ENCODE measurements around the gene SLC16A10. TPM values are rescaled to one million over a fixed set of nuclear protein-coding genes. Genes with fewer than 3 reads are reported as not detected.

Gene SLC16A10
- total RNA-seq, 1 experiment from 2014 or later, result 0.05 TPM

DNA sequence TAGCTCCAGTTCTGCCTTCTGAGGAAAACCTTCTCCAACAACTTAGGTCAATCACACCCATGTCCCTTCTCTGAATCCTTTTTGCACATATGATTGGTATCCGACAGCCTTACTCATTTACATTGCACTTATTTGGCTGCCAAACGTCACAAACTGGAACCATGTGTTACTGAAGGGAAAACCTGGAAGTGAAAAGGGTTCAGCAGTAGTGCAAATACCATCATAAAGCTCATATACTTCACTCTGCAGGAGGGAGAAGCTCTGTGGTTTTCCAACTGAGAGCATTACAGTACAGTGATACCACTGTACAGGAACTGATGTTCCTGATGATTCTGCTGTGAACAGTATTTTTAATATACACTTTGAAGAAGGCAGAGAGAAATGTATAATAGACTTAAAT, 87.8 kb downstream of the SLC16A10 start:
- no peak overlapping the region for H3K4me3 Mint-ChIP-seq (ENCODE audit: unreplicated experiment)
- CTCF ChIA-PET, result interaction anchor here (0.7 to 1.5 kb wide), 2 partner anchors 76 to 117 kb away, joined by 3 to 9 read pairs; no protein-coding TSS in a partner anchor
- DNase-seq (ENCODE audit: unreplicated experiment), result no peak
- no peaks in the 10 kb centered on the region for H3K36me3 Mint-ChIP-seq (ENCODE audit: insufficient read depth, unreplicated experiment)
- H3K9me3 Mint-ChIP-seq (ENCODE audit: unreplicated experiment), result no peaks in the 10 kb centered on the region
- H3K4me1 Mint-ChIP-seq (ENCODE audit: insufficient read depth, unreplicated experiment), result no peaks in the 10 kb centered on the region
- intact Hi-C loops (cut with micrococcal nuclease), result no loop called here
- TF ChIP-seq CTCF (IDR thresholded peaks at IDR 0.05; ENCODE audit: unreplicated experiment), result no peak
- no TSS peak for BruUV-seq (replicated peaks)
- POLR2A ChIA-PET, result no interaction called here
- H3K27me3 Mint-ChIP-seq (ENCODE audit: insufficient read depth, unreplicated experiment), result peaks cover 33% of the 10 kb centered on the region
- no peak overlapping the region for H3K27ac Mint-ChIP-seq (ENCODE audit: low read depth, unreplicated experiment)

DNA sequence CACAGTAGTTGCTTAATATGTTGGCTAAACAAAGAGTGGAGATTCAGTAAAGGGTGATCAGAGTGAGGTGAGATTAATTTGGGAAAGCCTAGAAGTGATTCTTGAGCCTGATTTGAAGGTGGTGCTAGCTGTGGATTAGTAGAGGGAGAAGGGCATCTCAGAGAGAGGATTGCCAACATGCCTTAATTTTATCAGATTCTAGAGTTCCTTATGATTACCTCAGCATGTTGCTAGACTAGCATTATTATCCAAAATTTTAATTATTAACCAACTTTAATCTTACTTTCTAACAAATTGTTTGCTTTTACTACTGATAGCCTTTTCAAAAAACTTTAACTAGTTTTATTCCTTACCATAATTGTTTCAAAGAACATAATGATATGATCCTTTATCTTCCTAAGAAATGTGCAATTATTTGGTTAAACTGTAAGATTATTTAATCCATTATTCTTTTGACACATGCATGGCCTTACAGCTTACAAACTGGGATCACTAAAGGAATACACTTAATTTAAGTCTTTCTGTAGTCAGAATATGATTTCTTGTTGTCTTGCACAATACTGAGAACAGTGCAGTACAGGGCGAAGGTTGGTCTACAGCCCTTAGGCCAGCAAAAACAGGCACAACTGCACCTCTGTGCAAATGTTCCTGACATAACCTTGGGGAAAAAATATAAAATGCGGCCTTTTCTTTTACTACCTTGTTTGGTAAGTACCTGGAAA, 88.9 kb downstream of the SLC16A10 start:
- Mint-ChIP-seq H3K36me3 (ENCODE audit: insufficient read depth, unreplicated experiment) (no peaks in the 10 kb centered on the region), H3K27ac (ENCODE audit: low read depth, unreplicated experiment) (no peak overlapping the region), H3K9me3 (ENCODE audit: unreplicated experiment) (no peaks in the 10 kb centered on the region), H3K27me3 (ENCODE audit: insufficient read depth, unreplicated experiment) (peaks cover 33% of the 10 kb centered on the region), H3K4me3 (ENCODE audit: unreplicated experiment) (no peak overlapping the region), H3K4me1 (ENCODE audit: insufficient read depth, unreplicated experiment) (no peaks in the 10 kb centered on the region)
- intact Hi-C loops (cut with micrococcal nuclease), result no loop called here
- DNase-seq (ENCODE audit: unreplicated experiment), result no peak
- no peak for TF ChIP-seq CTCF (IDR thresholded peaks at IDR 0.05; ENCODE audit: unreplicated experiment)
- ChIA-PET CTCF (no interaction called here), POLR2A (no interaction called here)
- BruUV-seq (replicated peaks), result no TSS peak

GRCh38 chr6:111176760-111177099, 89.4 kb downstream of the SLC16A10 start:
- CTCF ChIA-PET, result interaction anchor here (0.8 kb wide), 1 partner anchor 31 kb away, joined by 3 read pairs; no protein-coding TSS in a partner anchor
- Mint-ChIP-seq H3K4me3 (ENCODE audit: unreplicated experiment) (no peak overlapping the region), H3K4me1 (ENCODE audit: insufficient read depth, unreplicated experiment) (no peaks in the 10 kb centered on the region), H3K27ac (ENCODE audit: low read depth, unreplicated experiment) (no peak overlapping the region), H3K9me3 (ENCODE audit: unreplicated experiment) (no peaks in the 10 kb centered on the region), H3K27me3 (ENCODE audit: insufficient read depth, unreplicated experiment) (peaks cover 33% of the 10 kb centered on the region), H3K36me3 (ENCODE audit: insufficient read depth, unreplicated experiment) (no peaks in the 10 kb centered on the region)
- no TSS peak for BruUV-seq (replicated peaks)
- no peak for DNase-seq (ENCODE audit: unreplicated experiment)
- POLR2A ChIA-PET, result no interaction called here
- no peak for TF ChIP-seq CTCF (IDR thresholded peaks at IDR 0.05; ENCODE audit: unreplicated experiment)
- intact Hi-C loops (cut with micrococcal nuclease), result no loop called here

- no TSS peak for BruUV-seq (replicated peaks)
- H3K36me3 Mint-ChIP-seq (ENCODE audit: insufficient read depth, unreplicated experiment), result no peaks in the 10 kb centered on the region
- no peaks in the 10 kb centered on the region for H3K9me3 Mint-ChIP-seq (ENCODE audit: unreplicated experiment)
- no peaks in the 10 kb centered on the region for H3K4me1 Mint-ChIP-seq (ENCODE audit: insufficient read depth, unreplicated experiment)
- H3K4me3 Mint-ChIP-seq (ENCODE audit: unreplicated experiment), result no peak overlapping the region
- intact Hi-C loops (cut with micrococcal nuclease), result no loop called here
- no peak for TF ChIP-seq CTCF (IDR thresholded peaks at IDR 0.05; ENCODE audit: unreplicated experiment)
- peaks cover 33% of the 10 kb centered on the region for H3K27me3 Mint-ChIP-seq (ENCODE audit: insufficient read depth, unreplicated experiment)
- POLR2A ChIA-PET, result no interaction called here
- CTCF ChIA-PET, result interaction anchor here (0.8 kb wide), 1 partner anchor 31 kb away, joined by 3 read pairs; no protein-coding TSS in a partner anchor
- H3K27ac Mint-ChIP-seq (ENCODE audit: low read depth, unreplicated experiment), result no peak overlapping the region
- no peak for DNase-seq (ENCODE audit: unreplicated experiment)
Observed at GRCh38 chr6:111177131-111177530, 89.8 kb downstream of the SLC16A10 start.
